Gastrocnemius medialis (tissue), 4 donors: ENCODE data around the gene MAN2C1.

Experiments used
- CTCF ChIP-seq, 5 experiments: fragments of 450-650 bp in 3 of 5; fragments of 200-600 bp in 2 of 5; sonication (generic) in 2 of 5; IDR thresholded peaks in 4 of 5; conservative IDR thresholded peaks in 1 of 5; 1 replicate in 4 of 5; 2 replicates in 1 of 5; pipeline ENCODE4 v1.5.1; 2016 to 2019; ENCODE audit warnings: antibody characterized with exemption in 5 of 5, mild to moderate bottlenecking in 3 of 5, moderate library complexity in 3 of 5
- POLR2A ChIP-seq, 2 donors: fragments of 450-650 bp; IDR thresholded peaks; one replicate each; pipeline ENCODE4 v1.6.1; 2017; ENCODE audit warnings: antibody characterized with exemption in 2 of 2, mild to moderate bottlenecking in 2 of 2, moderate library complexity in 2 of 2

GRCh38 chr15:75407083-75407482, 38.7 kb upstream of the MAN2C1 start:
- TF ChIP-seq CTCF (IDR thresholded peaks at IDR 0.05 in 4 of 5, conservative IDR thresholded peaks at IDR 0.05 in 1 of 5), result no peak
- TF ChIP-seq POLR2A (IDR thresholded peaks at IDR 0.05), result no peak
